Measurements from ENCODE around the gene NTM.
"Not testable (repeated sequence)": the region's sequence is repeated elsewhere in the genome, so short reads cannot be mapped to it uniquely, and the experiment has no call there.

The NTM gene

DNA sequence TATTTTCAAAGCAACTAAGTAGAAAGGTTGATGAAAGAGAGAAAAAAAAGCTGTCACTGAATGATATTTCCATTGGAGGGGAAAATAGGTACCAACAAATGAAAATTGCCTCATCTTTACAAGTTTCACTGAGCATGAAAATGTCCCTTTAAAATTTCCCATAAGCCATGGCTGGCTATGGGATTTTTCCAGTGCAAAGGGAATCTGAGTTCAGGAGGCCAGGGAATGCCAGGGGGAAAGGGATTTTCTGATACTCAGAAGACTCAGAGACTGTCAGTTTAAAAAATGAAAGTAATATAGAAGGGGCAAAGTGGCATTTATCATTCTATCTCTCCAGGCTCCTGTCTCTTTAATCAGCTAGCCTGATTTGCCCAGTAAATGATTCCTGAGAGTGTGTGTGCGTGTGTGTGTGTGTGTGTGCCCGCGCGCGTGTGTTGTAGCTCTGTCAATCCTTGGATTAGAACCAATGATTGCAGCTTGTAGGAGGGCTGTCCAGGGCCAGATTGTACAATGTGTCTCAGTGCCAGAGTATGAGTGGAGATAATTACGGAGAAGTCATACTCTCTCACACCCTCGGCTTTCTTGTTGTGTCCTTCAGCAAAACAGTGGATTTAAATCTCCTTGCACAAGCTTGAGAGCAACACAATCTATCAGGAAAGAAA is at the start of gene NTM:
TSS of gene NTM (plus strand) at position 526 of the 662 bp plus-strand sequence.
- no peak for DNase-seq

DNA sequence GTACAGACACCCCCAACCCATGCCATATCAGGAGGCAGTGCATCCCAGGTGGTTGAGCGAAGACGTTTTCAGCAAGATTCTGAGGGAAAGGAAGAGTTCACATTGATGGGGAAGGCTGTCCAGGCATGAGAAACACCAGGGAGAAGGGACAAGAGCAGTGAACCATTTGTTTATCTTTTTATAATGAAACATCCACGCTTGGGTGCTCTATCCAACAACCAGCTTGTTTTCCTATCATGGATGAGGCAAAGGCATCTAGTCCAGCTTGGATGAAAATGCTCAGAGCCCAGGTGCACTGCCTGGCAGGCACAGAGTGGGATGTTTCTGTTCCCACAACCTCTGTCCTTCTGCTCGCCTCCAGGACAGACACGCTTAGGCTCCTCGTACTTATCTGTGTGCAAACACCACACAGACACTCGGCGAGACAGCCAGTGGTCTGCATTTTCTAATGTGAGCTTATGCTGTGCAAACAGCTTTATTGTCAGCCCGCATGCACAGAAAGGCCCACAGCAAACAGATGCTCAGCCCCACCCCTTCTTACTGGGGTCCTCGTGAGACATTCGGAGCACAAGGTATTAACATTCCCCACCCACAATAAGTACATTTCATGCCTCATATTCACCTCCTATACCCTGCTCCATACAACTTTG is 45.4 kb upstream of the NTM start:
- no peak for DNase-seq

GRCh38 chr11:131326829-131327228 is 43.6 kb upstream of the NTM start:
- no peak for DNase-seq

DNA sequence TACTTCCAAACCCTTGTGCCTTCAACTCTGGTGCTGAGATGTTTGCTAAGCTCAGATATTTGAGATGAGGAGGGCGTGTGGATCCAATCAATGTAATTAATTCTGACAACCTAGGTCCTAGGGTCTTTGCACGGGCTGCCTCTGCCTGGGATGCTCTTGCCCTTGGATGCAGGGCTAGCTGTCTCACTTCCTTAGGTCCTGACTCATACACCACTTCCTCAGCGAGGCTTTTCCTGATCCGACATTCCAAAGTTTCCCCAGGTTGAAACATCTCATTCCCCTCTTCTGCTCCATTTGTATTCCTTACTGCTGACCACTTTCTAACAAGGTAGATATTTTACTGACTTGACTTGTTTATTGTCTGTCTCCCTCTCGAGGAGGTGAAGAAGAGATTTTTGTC is 43.0 kb upstream of the NTM start:
- no peak for DNase-seq

GRCh38 chr11:131328843-131329242 is 41.6 kb upstream of the NTM start:
- no peak for DNase-seq

- no peak for DNase-seq
Observed at GRCh38 chr11:131331010-131331409, 39.4 kb upstream of the NTM start.

GRCh38 chr11:131331546-131331945 is 38.9 kb upstream of the NTM start:
- no peak for DNase-seq

DNA sequence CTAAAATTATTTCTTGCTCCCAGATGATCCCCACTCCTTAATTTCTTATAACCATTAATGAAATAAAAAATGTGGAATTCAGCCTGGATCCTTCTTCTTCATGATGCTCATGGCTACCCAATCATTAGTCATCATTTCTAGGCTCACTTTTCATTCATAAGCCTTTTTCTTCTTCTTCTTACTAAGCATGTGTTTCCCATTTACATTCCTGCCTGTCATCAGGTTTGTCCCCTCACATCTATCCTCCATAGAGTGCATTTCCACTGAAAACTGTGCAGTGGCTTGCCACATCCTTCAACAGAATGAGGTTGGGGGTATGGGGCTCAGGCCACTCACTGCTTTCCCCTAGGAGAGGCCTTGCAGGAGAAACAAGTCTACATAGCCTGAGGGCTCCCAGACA is 35.8 kb upstream of the NTM start:
- no peak for DNase-seq

GRCh38 chr11:131341900-131342299 is 28.5 kb upstream of the NTM start:
- not testable (repeated sequence) for DNase-seq

DNA sequence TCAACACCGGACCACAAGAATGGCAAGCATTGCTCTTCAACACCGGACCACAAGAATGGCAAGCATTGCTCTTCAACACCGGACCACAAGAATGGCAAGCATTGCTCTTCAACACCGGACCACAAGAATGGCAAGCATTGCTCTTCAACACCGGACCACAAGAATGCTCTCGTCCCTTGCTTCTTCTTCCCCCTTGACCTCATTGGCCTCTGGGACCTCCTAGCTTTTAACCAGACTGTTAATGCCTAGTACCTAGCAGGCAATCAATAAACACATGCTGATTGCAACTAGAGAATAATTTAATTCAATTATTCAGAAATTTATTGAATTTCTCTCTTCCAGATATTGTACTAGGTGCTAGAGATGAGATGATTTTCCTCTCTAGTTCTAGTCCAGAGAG is 28.0 kb upstream of the NTM start:
- DNase-seq: not testable (repeated sequence)

GRCh38 chr11:131345406-131345805 is 25.0 kb upstream of the NTM start:
- no peak for DNase-seq

DNA sequence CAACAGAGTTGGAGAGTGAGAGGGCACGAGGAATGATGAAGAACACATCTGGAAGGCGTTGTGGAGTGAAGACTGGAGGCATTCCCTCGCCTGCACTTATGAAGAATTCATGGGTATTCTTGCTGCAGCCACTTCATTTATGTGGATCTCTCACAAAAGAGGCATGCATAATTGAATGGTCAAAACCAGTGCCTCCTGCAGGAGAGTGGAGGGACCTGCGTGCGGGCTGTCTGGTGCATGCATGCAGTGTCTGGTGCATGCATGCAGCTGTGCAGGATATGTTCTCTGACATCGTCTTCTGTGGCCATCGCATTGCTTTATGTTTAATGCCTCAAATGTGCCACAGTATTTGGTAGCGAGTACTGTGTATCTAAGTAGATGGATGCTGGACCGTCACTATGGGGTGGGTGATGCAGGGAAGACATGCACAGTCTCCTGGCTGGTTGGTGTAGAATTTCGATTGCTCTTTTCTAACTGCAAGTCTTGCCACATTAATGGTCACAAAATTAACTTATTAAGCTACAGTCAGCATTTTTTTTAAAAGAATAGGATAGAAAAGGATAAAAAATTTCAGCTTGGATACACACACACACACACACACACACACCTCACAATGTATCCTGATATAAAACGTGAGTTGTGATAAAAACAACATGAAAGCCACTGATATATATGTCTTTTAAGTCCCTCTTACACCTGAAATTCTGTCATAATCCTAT is 20.9 kb upstream of the NTM start:
- no peak for DNase-seq

DNA sequence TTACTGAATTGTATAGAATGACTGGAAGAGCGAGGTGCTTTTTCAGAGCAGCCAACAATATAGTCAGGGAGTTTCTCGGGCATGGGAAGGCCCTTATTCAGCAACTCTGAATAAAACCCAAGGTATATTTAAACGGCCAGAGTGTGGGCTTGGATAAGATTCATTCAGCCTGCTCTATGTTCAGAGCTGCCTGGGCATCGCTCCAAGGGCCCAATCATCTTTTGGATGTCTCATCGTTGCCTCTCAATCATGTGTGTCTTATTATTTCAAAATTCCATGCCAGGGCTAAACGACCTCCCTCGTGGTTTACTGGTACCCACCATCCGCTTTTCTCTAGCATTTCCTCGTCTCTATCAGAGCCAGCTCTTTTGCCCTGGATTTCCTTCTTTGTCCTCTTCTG is 19.5 kb upstream of the NTM start:
- DNase-seq: no peak

- no peak for DNase-seq
Observed at GRCh38 chr11:131351848-131352247, 18.6 kb upstream of the NTM start.

- DNase-seq: no peak
Observed at GRCh38 chr11:131353766-131354165, 16.6 kb upstream of the NTM start.

- no peak for DNase-seq
Observed at GRCh38 chr11:131354251-131354701, 16.1 kb upstream of the NTM start.

GRCh38 chr11:131356206-131356605 is 14.2 kb upstream of the NTM start:
- DNase-seq: no peak

DNA sequence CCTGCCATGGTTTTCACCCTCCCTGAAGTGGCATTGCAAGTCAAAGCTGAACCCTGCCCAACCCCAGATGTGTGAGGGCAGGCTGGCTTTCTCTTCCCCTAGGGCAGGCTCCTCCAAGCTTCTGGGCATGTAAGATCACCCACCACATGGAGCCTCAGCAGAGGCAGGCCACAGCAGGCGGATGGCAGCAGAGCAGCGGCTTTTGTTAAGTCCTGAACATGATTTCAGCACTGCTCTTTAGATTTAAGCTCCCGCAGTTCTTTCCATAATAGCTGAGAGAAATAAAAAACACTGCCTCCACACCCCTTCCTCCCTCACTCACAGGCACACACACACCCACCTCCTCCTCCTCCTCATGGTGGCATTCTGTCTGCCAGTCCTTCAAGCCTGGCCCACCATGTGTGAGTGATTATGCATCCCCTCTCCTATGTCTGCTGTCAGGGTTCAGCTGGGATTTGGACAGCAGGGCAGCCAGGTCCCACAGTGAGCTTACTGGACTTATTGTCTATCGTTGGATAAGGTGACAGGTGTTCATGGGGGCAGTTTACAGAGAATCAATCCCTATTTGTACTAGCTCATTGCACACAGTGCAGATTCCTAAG is 5.0 kb upstream of the NTM start:
- no peak for DNase-seq

- no peak for DNase-seq
Observed at GRCh38 chr11:131370901-131371790, 731 bp downstream of the NTM start.

- no peak for DNase-seq
Observed at GRCh38 chr11:131371791-131372104, 1.3 kb downstream of the NTM start.

GRCh38 chr11:131372234-131372962 is 2.0 kb downstream of the NTM start:
- no peak for DNase-seq

DNA sequence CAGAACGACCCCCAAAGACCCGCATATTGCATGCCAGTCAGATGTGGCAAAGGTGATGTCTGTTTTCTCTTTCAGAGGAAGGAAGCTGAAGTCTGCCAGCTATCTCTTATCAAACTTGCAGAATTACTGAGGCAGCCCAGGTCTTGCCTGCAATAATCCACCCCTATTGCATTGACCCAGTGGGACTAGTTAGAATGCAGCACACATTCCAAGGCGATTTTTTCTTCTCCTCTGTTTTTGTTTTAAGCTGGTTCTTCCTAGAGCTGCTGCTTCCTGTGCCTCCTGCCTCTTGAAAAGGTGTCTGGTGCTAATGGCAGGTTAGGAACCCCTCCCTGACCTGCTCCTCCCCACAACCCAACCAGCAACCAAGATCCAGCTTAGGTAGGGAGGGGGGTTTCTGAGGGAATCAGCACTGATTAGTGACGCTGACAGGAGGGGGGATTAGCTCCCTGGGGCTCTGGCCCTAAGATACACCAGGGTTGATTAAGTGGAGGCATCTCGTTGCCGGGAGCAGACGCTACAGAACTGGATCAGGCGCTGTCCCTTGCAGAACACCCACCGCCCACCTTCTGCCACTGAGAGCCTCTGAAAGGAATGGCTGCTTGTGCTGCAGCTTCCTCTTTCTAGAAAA is 2.8 kb downstream of the NTM start:
- no peak for DNase-seq

Data from activated effector memory CD4-positive, alpha-beta T cell treated with anti-CD3 and anti-CD28 coated beads, Interleukin-2, amount 50 U/mL, for 16 hours (primary cell).